Measurements from ENCODE around the gene RNASE13. TPM values are rescaled to one million over a fixed set of nuclear protein-coding genes. Genes with fewer than 3 reads are reported as not detected.

RNASE13 gene
- total RNA-seq, 2 experiments from 2014 or later = not detected

DNA sequence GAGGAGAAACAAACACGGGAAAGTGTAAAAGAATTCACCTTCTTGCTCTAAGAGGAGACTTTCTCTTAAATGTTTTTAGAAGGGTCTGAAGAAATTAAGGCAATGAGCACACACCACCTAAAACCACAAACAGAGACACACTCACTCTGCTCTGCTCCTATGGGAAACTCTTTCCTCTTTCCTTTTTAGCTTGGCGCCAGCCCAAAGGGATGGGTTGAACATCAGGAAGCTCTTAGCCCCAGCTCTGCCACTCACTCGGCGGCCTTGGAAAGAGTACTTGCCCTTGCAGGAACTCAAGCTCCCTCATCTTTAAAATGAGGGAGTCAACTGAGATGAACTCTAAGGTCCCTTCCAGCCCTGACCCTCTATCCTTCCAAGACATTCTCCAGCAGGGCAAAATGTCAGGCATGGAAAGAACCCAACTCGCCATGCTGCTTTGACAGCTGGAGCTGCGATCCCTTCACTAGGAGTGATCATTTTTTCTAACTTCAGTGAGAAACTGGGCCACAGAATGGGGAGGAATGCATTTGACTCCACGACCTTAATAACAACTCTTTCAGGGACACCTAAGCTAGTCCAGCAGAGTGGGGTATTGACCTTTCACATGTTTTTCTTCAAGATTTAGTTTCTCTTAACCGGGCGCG, 22.0 kb upstream of the RNASE13 start:
- Mint-ChIP-seq H3K36me3 (ENCODE audit: low read depth) (no peaks in the 10 kb centered on the region), H3K9me3 (no peaks in the 10 kb centered on the region), H3K4me1 (ENCODE audit: low read depth) (no peaks in the 10 kb centered on the region), H3K4me3 (no peak overlapping the region), H3K27me3 (peaks cover 11% of the 10 kb centered on the region), H3K27ac (no peak overlapping the region)
- ATAC-seq = no peak
- intact Hi-C loops (cut with micrococcal nuclease) = no loop called here
- no peak for DNase-seq
- ChIA-PET CTCF (interaction anchor here (1.0 to 1.9 kb wide), 3 partner anchors 11 to 44 kb away, joined by 3 to 8 read pairs (median 5); no protein-coding TSS in a partner anchor), POLR2A (no interaction called here)
- TF ChIP-seq, protein P1, sequence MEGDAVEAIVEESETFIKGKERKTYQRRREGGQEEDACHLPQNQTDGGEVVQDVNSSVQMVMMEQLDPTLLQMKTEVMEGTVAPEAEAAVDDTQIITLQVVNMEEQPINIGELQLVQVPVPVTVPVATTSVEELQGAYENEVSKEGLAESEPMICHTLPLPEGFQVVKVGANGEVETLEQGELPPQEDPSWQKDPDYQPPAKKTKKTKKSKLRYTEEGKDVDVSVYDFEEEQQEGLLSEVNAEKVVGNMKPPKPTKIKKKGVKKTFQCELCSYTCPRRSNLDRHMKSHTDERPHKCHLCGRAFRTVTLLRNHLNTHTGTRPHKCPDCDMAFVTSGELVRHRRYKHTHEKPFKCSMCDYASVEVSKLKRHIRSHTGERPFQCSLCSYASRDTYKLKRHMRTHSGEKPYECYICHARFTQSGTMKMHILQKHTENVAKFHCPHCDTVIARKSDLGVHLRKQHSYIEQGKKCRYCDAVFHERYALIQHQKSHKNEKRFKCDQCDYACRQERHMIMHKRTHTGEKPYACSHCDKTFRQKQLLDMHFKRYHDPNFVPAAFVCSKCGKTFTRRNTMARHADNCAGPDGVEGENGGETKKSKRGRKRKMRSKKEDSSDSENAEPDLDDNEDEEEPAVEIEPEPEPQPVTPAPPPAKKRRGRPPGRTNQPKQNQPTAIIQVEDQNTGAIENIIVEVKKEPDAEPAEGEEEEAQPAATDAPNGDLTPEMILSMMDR (IDR thresholded peaks at IDR 0.05) = no peak

DNA sequence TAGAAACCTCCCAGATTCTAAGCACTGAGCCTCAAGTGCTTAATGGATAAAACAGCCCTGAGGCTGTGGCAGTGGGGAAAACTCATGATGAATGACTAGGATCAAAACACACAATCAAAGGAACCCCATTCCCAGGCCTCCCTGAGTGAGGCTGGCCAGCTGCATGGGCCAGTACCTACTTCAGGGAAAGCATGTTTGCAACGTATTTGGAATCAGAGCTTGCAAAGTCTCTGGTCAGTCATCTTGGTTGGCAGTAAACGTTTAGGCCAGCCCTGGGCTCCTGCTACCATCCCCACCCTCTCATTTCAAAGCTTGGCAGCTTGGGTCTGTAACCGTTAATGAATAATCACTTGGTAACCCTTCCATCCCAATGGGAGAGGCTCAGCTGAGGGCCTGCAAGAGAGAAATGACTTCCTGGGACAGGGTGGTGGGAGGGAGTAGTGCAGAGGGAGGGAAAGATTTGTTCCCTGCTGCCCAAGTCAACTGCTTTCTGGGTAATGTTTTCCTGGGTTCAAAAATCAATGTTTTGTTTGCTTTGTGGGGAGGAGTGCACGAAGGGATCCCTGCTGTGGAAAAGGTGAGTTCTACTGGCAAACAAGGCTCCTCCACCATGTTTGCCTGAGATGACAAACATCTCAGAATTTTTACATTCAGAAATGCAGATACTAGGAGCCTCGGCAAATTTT, 21.0 kb upstream of the RNASE13 start:
- Mint-ChIP-seq H3K27ac (no peak overlapping the region), H3K4me1 (ENCODE audit: low read depth) (no peaks in the 10 kb centered on the region), H3K36me3 (ENCODE audit: low read depth) (no peaks in the 10 kb centered on the region), H3K27me3 (peaks cover 8% of the 10 kb centered on the region), H3K9me3 (no peaks in the 10 kb centered on the region), H3K4me3 (no peak overlapping the region)
- no peak for DNase-seq
- TF ChIP-seq, protein P1 (IDR thresholded peaks at IDR 0.05) = no peak
- intact Hi-C loops (cut with micrococcal nuclease) = no loop called here
- ChIA-PET POLR2A (no interaction called here), CTCF (interaction anchor here (1.9 kb wide), 1 partner anchor 41 kb away, joined by 8 read pairs; no protein-coding TSS in a partner anchor)
- ATAC-seq = no peak

DNA sequence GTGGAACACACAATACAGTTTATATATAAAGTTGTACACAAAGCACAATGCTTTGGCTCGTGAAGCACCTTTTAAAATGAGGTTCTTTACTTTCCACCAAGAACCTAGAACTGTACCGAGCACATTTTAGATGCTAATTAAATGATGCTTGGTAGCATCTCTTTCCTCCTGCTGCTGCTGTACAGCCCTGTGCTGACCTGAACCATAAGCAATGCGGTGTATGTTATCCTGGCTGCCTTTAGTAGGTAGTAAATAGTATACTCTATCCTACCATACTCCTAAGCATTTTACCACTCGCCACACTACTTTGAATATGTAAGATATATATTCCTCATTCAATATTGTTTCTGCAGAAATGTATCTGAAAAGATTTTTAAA, 20.1 kb upstream of the RNASE13 start:
- H3K9me3 Mint-ChIP-seq = no peaks in the 10 kb centered on the region
- ChIA-PET CTCF (no interaction called here), POLR2A (no interaction called here)
- no peak overlapping the region for H3K4me3 Mint-ChIP-seq
- ATAC-seq = no peak
- no peak for DNase-seq
- no peaks in the 10 kb centered on the region for H3K4me1 Mint-ChIP-seq (ENCODE audit: low read depth)
- peaks cover 2% of the 10 kb centered on the region for H3K27me3 Mint-ChIP-seq
- H3K36me3 Mint-ChIP-seq (ENCODE audit: low read depth) = no peaks in the 10 kb centered on the region
- TF ChIP-seq, protein P1 (IDR thresholded peaks at IDR 0.05) = no peak
- intact Hi-C loops (cut with micrococcal nuclease) = no loop called here
- no peak overlapping the region for H3K27ac Mint-ChIP-seq

DNA sequence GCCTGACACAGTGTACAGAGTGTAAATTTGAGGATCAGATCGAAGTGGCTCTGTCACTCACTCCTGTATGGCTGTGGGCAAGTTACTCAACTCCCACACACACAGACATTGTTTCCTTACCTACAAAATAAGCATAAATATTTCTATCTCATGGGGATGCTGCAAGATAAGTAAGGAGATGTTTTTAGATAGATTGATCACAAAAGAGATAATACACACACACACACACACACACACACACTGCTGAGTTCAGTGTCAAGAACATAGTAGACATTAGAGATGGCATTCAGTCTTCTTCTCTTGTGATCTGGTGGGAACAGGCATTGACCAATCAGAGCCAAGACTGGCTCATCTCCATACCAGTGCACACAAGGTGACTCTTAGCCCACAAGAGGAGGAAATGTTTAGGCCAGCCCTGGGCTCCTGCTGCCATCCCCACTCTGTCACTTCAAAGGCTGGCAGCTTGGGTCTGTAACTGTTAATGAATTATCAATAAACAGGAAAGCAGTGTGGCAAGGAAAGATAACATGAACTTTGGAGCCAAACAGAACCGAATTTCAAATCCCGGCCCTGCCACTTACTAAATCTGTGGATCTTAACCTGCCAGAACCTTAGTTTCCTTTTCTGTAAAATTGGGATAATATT, 19.6 kb upstream of the RNASE13 start:
- Mint-ChIP-seq H3K4me1 (ENCODE audit: low read depth) (no peaks in the 10 kb centered on the region), H3K27ac (no peak overlapping the region)
- intact Hi-C loops (cut with micrococcal nuclease) = no loop called here

More for the DNA sequence above, 19.6 kb upstream of the RNASE13 start:
- ChIA-PET POLR2A (interaction anchor here (1.1 kb wide), 1 partner anchor 16 kb away, joined by 3 read pairs; the partner anchor contains the start of gene ARHGEF40), CTCF (interaction anchor here (1.0 kb wide), 1 partner anchor 40 kb away, joined by 4 read pairs; no protein-coding TSS in a partner anchor)
- peaks cover 1% of the 10 kb centered on the region for H3K27me3 Mint-ChIP-seq
- peak; percentile 20 for DNase-seq
- H3K4me3 Mint-ChIP-seq = no peak overlapping the region
- no peaks in the 10 kb centered on the region for H3K9me3 Mint-ChIP-seq
- ATAC-seq = peak; percentile 72
- H3K36me3 Mint-ChIP-seq (ENCODE audit: low read depth) = no peaks in the 10 kb centered on the region
- TF ChIP-seq, protein P1 (IDR thresholded peaks at IDR 0.05) = no peak
